GM12878 (cell line): Measurements from ENCODE around the gene MDM4. TPM values are rescaled to one million over a fixed set of nuclear protein-coding genes. Genes with fewer than 3 reads are reported as not detected.

Experiments used
- ATAC-seq: fragments of 200-7000 bp; cut with Tn5 transposase; 3 replicates; pipeline ENCODE4 v1.9.1; 2020; ENCODE audit warnings: mild to moderate bottlenecking, moderate library complexity
- BruUV-seq: library from RNA; stranded (reverse); fragments of 400-500 nt; replicated peaks from 2 replicates; lab custom pipeline; 2021; lab: Mats Ljungman, UMichigan
- CTCF ChIA-PET: fragments of 300-600 bp; sonication (Branson Sonifier 250); formaldehyde crosslinking; extraction: SDS; loops from one replicate; lab custom pipeline; 2021; ENCODE audit warnings: inconsistent platforms; lab: Yijun Ruan, JAX
- POLR2A ChIA-PET: fragments of 350-600 bp; formaldehyde crosslinking; extraction: SDS; loops from one replicate; lab custom pipeline; 2021; ENCODE audit warnings: inconsistent platforms; lab: Charles Lee
- RAD21 ChIA-PET: fragments of 300-600 bp; sonication (Branson Sonifier 250); formaldehyde crosslinking; loops from one replicate; lab custom pipeline; 2023; ENCODE audit warnings: antibody characterized with exemption; ENCODE audit not compliant: unreplicated experiment; lab: Charles Lee
- SMC1A ChIA-PET: fragments of 300-600 bp; sonication (Branson Sonifier 250); formaldehyde crosslinking; loops from one replicate; lab custom pipeline; 2023; ENCODE audit not compliant: unreplicated experiment, uncharacterized antibody; lab: Charles Lee
- DNase-seq: peaks from one replicate; pipeline ENCODE4 v3.0.0-alpha.2; 2011; ENCODE audit warnings: low read depth, low spot score
- FAIRE-seq: peaks from 3 replicates; lab custom pipeline; 2011; peaks lifted over from hg19 to GRCh38; lab: Jason Lieb, UNC
- H2AFZ ChIP-seq: 2 replicates; pipeline ENCODE4 v1.6.0; 2011; ENCODE audit warnings: low read depth, low read length, control low read depth; ENCODE audit not compliant: control insufficient read depth
- H3K27ac ChIP-seq: 2 replicates; pipeline ENCODE4 v1.5.1; 2011; ENCODE audit warnings: control low read depth; ENCODE audit not compliant: control insufficient read depth, insufficient read depth
- H3K27me3 ChIP-seq, 2 experiments: replicated peaks in 1 of 2; 2 replicates each; pipeline versions ENCODE4 v1.6.0 to v1.6.1; 2011; ENCODE audit warnings: low read length in 1 of 2; ENCODE audit not compliant: control insufficient read depth in 2 of 2, insufficient read depth in 2 of 2
- H3K36me3 ChIP-seq, 2 experiments: 2 replicates each; pipeline ENCODE4 v1.5.1; 2011; ENCODE audit warnings: low read length in 1 of 2; ENCODE audit not compliant: control insufficient read depth in 2 of 2, insufficient read depth in 2 of 2
- H3K4me1 ChIP-seq: 2 replicates; pipeline ENCODE4 v1.6.1; 2011; ENCODE audit warnings: mild to moderate bottlenecking, low read length, moderate library complexity, mixed read lengths; ENCODE audit not compliant: control insufficient read depth, insufficient read depth
- H3K4me2 ChIP-seq: 2 replicates; pipeline ENCODE4 v1.6.0; 2011; ENCODE audit warnings: control low read depth; ENCODE audit not compliant: control insufficient read depth, insufficient read depth
- H3K4me3 ChIP-seq: fragments of 200-600 bp; sonication (generic); 2 replicates; pipeline ENCODE4 v1.5.1; 2016
- H3K79me2 ChIP-seq: 2 replicates; pipeline ENCODE4 v1.6.0; 2011; ENCODE audit warnings: low read length; ENCODE audit not compliant: control insufficient read depth, insufficient read depth
- H3K9ac ChIP-seq: 2 replicates; pipeline ENCODE4 v1.8.0; 2011; ENCODE audit warnings: low read length, control low read depth, mixed read lengths; ENCODE audit not compliant: control insufficient read depth, insufficient read depth
- H3K9me3 ChIP-seq: replicated peaks from 3 replicates; pipeline ENCODE4 v1.5.1; 2011; ENCODE audit warnings: mild to moderate bottlenecking, low read length; ENCODE audit not compliant: control insufficient read depth, insufficient read depth
- H4K20me1 ChIP-seq: 2 replicates; pipeline ENCODE4 v1.6.0; 2011; ENCODE audit not compliant: control insufficient read depth, insufficient read depth
- EP300 ChIP-seq, 2 experiments: fragments of 150-350 bp in 1 of 2; IDR thresholded peaks; 2 replicates each; pipeline ENCODE4 v1.6.1; 2011 to 2012; ENCODE audit warnings: low read depth in 2 of 2, low read length in 2 of 2, borderline replicate concordance in 1 of 2, improper control_type of control experiment in 1 of 2, inconsistent platforms in 1 of 2; ENCODE audit not compliant: control insufficient read depth in 1 of 2
- FOXM1 ChIP-seq: IDR thresholded peaks from 2 replicates; pipeline ENCODE4 v1.6.1; 2012; ENCODE audit warnings: low read depth, mild to moderate bottlenecking, inconsistent platforms, low read length, moderate library complexity
- GABPA ChIP-seq: IDR thresholded peaks from 2 replicates; pipeline ENCODE4 v1.6.1; 2014; ENCODE audit warnings: antibody characterized with exemption, low read depth, mild to moderate bottlenecking, inconsistent platforms
- HDAC6 ChIP-seq: fragments of 200-600 bp; sonication (generic); IDR thresholded peaks from one replicate; pipeline ENCODE4 v1.8.0; 2017; ENCODE audit warnings: antibody characterized with exemption; ENCODE audit not compliant: unreplicated experiment
- KDM1A ChIP-seq: fragments of 200-600 bp; sonication (generic); IDR thresholded peaks from 2 replicates; pipeline ENCODE4 v1.6.1; 2016; ENCODE audit warnings: borderline replicate concordance
- SREBF2 ChIP-seq: IDR thresholded peaks from 2 replicates; pipeline ENCODE4 v1.6.1; 2012; ENCODE audit warnings: mild to moderate bottlenecking, low read length
- WGBS: methylation state at CpG from one replicate; pipeline ENCODE4 v1.1.6; 2016; ENCODE audit warnings: low lambda C conversion rate; ENCODE audit not compliant: insufficient replicate concordance, insufficient coverage; ENCODE audit errors: missing lambda C conversion rate; 5-methylcytosine and 5-hydroxymethylcytosine counted together
- in situ Hi-C: fragments of 300-500 bp; cut with MboI; formaldehyde crosslinking; loops from 9 replicates; pipeline ENCODE4 v1.14.3; 2018; ENCODE audit warnings: mixed read lengths
- intact Hi-C: fragments of 100-400 bp; cut with micrococcal nuclease; formaldehyde crosslinking; loops from one replicate; pipeline ENCODE4 v1.14.2; 2022; ENCODE audit not compliant: unreplicated experiment
- polyA plus RNA-seq, 11 experiments: library from polyadenylated mRNA; depleted of rRNA in 4 of 11; unstranded in 6 of 11; stranded (reverse) in 5 of 11; fragments of >200 nt; fragmentation: Nextera tagmentation in 4 of 11; fragmentation: Illumina TruSeq in 1 of 11; extraction: Ambion mirVana in 4 of 11; extraction: Trizol in 1 of 11; gene quantifications; 1 replicate in 1 of 11; 2 replicates in 10 of 11; pipeline versions ENCODE4 v1.2.1 to v1.2.3, GENCODE V29; 2011 to 2016; ENCODE audit warnings: inconsistent platforms in 2 of 11, missing spikeins in 2 of 11, low read depth in 1 of 11
- total RNA-seq, 4 experiments: library from RNA; depleted of rRNA in 3 of 4; stranded (reverse); fragments of >200 nt in 3 of 4; fragmentation: Illumina TruSeq in 1 of 4; extraction: Trizol in 1 of 4; gene quantifications; 2 replicates each; pipeline versions ENCODE4 v1.2.1 to v1.2.3, GENCODE V29; 2013 to 2021

The MDM4 gene
- total and polyA plus RNA-seq, 10 of the 15 experiments (the other 5 are each of a cell fraction or from before 2014, with no cell fraction given) = 2.5 to 74.4 (median 22.7) TPM

DNA sequence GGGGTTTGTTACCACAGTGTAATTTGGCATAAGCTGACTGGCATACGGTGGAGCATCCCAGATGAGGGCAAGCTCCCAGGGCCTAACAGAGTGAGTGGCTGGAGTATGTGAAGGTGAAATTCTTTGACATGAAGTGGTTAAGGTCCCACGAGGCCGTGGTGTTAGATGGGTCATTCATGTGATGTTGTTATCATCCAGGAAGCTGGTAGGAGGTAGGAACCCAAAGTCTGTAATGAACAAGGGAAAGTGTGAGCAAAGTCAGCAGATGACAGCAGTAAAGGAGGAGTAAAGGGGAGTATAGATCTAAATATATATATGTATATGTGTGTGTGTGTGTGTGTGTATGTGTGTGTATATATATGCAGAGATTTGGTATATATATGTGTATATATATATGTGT, 47.6 kb downstream of the MDM4 start:
- Histone ChIP-seq H3K27ac (no peak overlapping the region), H3K4me2 (no peak overlapping the region), H3K36me3 (peaks cover 0 to 24% of the 10 kb centered on the region in 2 experiments; a peak in 2 of 4 replicates), H2AFZ (no peak overlapping the region), H3K4me1 (peaks cover 24% of the 10 kb centered on the region), H3K79me2 (no peaks in the 10 kb centered on the region), H3K9ac (no peak overlapping the region), H3K27me3 (no peaks in the 10 kb centered on the region), H3K9me3 (no peaks in the 10 kb centered on the region), H3K4me3 (no peak overlapping the region), H4K20me1 (0 out of 2 replicates have a peak, but pooled peaks cover 2% of the 10 kb centered on the region)
- POLR2A ChIA-PET = interaction anchor here (1.5 kb wide), 1 partner anchor 9 kb away, joined by 3 read pairs; no protein-coding TSS in a partner anchor
- no TSS peak for BruUV-seq
- ATAC-seq (no peak), DNase-seq (no peak), FAIRE-seq (no peak)
- CTCF ChIA-PET = interaction anchor here (0.6 to 3.7 kb wide), 6 partner anchors 19 to 243 kb away, joined by 3 to 17 read pairs (median 4); no protein-coding TSS in a partner anchor
- 63% methylated on average over 3 of the region's 3 CpGs for WGBS
- in situ Hi-C loops = no loop called here
- RAD21 ChIA-PET = interaction anchor here (1.0 to 2.0 kb wide), 6 partner anchors 10 to 243 kb away, joined by 3 to 9 read pairs (median 3); no protein-coding TSS in a partner anchor
- intact Hi-C loops = loop anchor here (10.0 kb wide), 1 partner anchor 381 kb away; no protein-coding TSS in a partner anchor
- SMC1A ChIA-PET = interaction anchor here (1.6 kb wide), 1 partner anchor 200 kb away, joined by 7 read pairs; no protein-coding TSS in a partner anchor
- TF ChIP-seq FOXM1 = no peak
- TF ChIP-seq EP300 (IDR thresholded peaks at IDR 0.05; ENCODE audit: borderline replicate concordance in 1 of 2, control insufficient read depth in 1 of 2, low read depth in 2 of 2, low read length in 2 of 2) = no peak
- no peak for TF ChIP-seq GABPA
- TF ChIP-seq HDAC6 = no peak
- no peak for TF ChIP-seq SREBF2
- no peak for TF ChIP-seq KDM1A
